MCF 10A (cell line): ENCODE measurements around the gene C20orf204. TPM values are rescaled to one million over a fixed set of nuclear protein-coding genes. Genes with fewer than 3 reads are reported as not detected.

Experiments used
- BruUV-seq: library from RNA; stranded (reverse); fragments of 400-500 nt; replicated peaks from 2 replicates; lab custom pipeline; 2021; lab: Mats Ljungman, UMichigan
- CTCF ChIA-PET: fragments of 300-600 bp; sonication (Branson Sonifier 250); formaldehyde crosslinking; extraction: SDS; loops from one replicate; lab custom pipeline; 2021; ENCODE audit warnings: antibody characterized with exemption, inconsistent platforms; lab: Yijun Ruan, JAX
- POLR2A ChIA-PET: fragments of 300-600, 350-650 bp; sonication (Branson Sonifier 250); formaldehyde crosslinking; extraction: SDS; loops from one replicate; lab custom pipeline; 2020; ENCODE audit warnings: antibody characterized with exemption, inconsistent platforms; lab: Yijun Ruan, JAX
- DNase-seq: peaks from one replicate; pipeline ENCODE4 v3.0.0-alpha.2; 2018; ENCODE audit not compliant: unreplicated experiment
- H3K27ac Mint-ChIP-seq: one replicate; pipeline ENCODE4 v1.8.0; 2022; ENCODE audit warnings: mild to moderate bottlenecking, low read depth, mixed read lengths; ENCODE audit not compliant: unreplicated experiment
- H3K27me3 Mint-ChIP-seq: one replicate; pipeline ENCODE4 v1.8.0; 2022; ENCODE audit warnings: mixed read lengths; ENCODE audit not compliant: insufficient read depth, unreplicated experiment
- H3K36me3 Mint-ChIP-seq: one replicate; pipeline ENCODE4 v1.8.0; 2022; ENCODE audit warnings: mild to moderate bottlenecking, moderate library complexity, mixed read lengths; ENCODE audit not compliant: insufficient read depth, unreplicated experiment
- H3K4me1 Mint-ChIP-seq: one replicate; pipeline ENCODE4 v1.8.0; 2022; ENCODE audit warnings: mixed read lengths; ENCODE audit not compliant: insufficient read depth, unreplicated experiment
- H3K4me3 Mint-ChIP-seq: one replicate; pipeline ENCODE4 v1.8.0; 2022; ENCODE audit warnings: mild to moderate bottlenecking, moderate library complexity, mixed read lengths; ENCODE audit not compliant: unreplicated experiment
- H3K9me3 Mint-ChIP-seq: one replicate; pipeline ENCODE4 v1.8.0; 2022; ENCODE audit warnings: mixed read lengths; ENCODE audit not compliant: unreplicated experiment
- intact Hi-C: fragments of 100-400 bp; cut with micrococcal nuclease; formaldehyde crosslinking; loops from 2 replicates; pipeline ENCODE4 v1.14.1; 2022
- total RNA-seq: library from RNA; stranded (reverse); gene quantifications from 2 replicates; pipeline ENCODE4 v1.2.3, GENCODE V29; 2022
- TF ChIP-seq, protein P1 (sequence below): fragments of 200-600 bp; IDR thresholded peaks from one replicate; pipeline ENCODE4 v1.8.0; 2022; ENCODE audit warnings: antibody characterized with exemption, mild to moderate bottlenecking; ENCODE audit not compliant: unreplicated experiment

The C20orf204 gene
- total RNA-seq, 1 experiment from 2014 or later, result 1.1 TPM

DNA sequence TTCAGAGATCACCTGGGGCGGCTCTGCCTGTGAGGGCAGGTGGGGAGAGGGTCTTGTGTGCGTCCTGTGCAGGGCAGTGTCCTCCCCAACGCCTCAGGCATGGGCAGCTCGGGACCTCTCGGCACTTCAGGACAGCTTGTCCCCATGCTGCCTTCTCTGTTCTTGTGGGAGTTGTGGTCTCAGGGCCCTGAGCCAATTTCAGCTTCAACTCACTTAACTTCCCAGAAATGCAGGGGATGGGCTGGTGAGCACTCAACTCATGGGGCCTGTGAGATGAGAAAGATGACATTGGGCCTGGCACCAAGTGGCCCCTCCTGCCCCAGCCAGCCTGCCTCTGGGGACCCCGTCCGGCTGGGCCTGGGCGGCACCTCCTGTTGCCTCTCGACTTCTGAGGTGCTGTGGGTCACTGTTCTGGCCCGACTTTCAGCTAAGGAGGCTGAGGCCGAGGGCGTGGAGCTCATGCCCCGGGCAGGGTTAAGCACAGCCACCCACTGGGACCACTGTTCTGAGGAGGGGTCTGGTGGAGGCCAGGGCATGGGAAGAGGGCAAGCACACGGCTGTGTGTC is 36.6 kb downstream of the C20orf204 start:
- Mint-ChIP-seq H3K4me1 (no peaks in the 10 kb centered on the region), H3K9me3 (no peaks in the 10 kb centered on the region), H3K27ac (no peak overlapping the region), H3K27me3 (no peaks in the 10 kb centered on the region), H3K4me3 (no peak overlapping the region), H3K36me3 (no peaks in the 10 kb centered on the region)
- DNase-seq, result no peak
- ChIA-PET CTCF (interaction anchor here (0.6 to 5.2 kb wide), 5 partner anchors 11 to 48 kb away, joined by 3 to 37 read pairs (median 3); partner anchors contain the start of gene LKAAEAR1), POLR2A (interaction anchor here (0.7 to 1.9 kb wide), 2 partner anchors 10 to 25 kb away, joined by 3 to 6 read pairs; partner anchors contain the start of gene TCEA2)
- TF ChIP-seq, protein P1, sequence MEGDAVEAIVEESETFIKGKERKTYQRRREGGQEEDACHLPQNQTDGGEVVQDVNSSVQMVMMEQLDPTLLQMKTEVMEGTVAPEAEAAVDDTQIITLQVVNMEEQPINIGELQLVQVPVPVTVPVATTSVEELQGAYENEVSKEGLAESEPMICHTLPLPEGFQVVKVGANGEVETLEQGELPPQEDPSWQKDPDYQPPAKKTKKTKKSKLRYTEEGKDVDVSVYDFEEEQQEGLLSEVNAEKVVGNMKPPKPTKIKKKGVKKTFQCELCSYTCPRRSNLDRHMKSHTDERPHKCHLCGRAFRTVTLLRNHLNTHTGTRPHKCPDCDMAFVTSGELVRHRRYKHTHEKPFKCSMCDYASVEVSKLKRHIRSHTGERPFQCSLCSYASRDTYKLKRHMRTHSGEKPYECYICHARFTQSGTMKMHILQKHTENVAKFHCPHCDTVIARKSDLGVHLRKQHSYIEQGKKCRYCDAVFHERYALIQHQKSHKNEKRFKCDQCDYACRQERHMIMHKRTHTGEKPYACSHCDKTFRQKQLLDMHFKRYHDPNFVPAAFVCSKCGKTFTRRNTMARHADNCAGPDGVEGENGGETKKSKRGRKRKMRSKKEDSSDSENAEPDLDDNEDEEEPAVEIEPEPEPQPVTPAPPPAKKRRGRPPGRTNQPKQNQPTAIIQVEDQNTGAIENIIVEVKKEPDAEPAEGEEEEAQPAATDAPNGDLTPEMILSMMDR, result no peak
- intact Hi-C loops, result no loop called here
- no TSS peak for BruUV-seq

DNA sequence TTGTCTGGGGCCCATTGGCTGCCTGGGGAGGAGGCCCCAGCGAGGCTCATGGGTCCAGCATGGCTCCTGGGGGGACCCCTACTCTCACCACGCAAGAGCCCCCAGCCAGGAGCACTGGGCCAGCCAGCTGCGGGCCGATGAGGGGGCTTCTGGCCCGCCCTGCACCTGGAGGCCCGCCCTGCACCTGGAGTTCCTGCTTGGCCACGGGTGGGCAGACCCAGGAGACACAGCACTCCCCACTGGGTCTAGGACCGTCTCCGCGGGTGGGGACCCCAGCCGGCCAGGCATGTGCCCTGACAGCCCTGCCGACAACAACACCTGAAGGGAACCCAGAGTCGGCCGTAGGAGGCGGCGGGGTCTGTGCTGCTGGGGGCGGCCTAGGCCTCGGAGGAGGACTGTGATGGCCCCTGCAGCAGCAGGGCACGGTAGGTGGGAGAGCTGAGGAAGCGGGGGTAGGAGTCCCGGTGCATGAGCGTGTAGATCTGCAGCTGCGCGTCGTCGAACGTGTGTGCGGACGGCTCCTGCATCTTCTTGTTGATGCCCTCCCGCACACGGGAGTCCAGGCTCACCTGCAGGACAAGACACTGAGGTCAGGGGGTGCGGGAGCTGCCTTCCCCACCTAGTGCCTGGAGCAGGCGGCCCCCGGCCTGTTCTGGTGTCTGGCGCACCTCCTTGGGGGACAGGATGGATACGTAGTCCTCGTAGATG is 37.6 kb downstream of the C20orf204 start:
- DNase-seq, result no peak
- H3K27me3 Mint-ChIP-seq, result no peaks in the 10 kb centered on the region
- TF ChIP-seq, protein P1, result no peak
- no peaks in the 10 kb centered on the region for H3K9me3 Mint-ChIP-seq
- no peak overlapping the region for H3K27ac Mint-ChIP-seq
- BruUV-seq, result no TSS peak
- intact Hi-C loops, result no loop called here
- peaks cover 2% of the 10 kb centered on the region for H3K4me1 Mint-ChIP-seq
- no peaks in the 10 kb centered on the region for H3K36me3 Mint-ChIP-seq
- ChIA-PET CTCF (interaction anchor here (0.6 to 1.3 kb wide), 8 partner anchors 10 to 120 kb away, joined by 3 to 8 read pairs (median 3); no protein-coding TSS in a partner anchor), POLR2A (interaction anchor here (0.7 kb wide), 1 partner anchor 26 kb away, joined by 3 read pairs; no protein-coding TSS in a partner anchor)
- H3K4me3 Mint-ChIP-seq, result no peak overlapping the region

DNA sequence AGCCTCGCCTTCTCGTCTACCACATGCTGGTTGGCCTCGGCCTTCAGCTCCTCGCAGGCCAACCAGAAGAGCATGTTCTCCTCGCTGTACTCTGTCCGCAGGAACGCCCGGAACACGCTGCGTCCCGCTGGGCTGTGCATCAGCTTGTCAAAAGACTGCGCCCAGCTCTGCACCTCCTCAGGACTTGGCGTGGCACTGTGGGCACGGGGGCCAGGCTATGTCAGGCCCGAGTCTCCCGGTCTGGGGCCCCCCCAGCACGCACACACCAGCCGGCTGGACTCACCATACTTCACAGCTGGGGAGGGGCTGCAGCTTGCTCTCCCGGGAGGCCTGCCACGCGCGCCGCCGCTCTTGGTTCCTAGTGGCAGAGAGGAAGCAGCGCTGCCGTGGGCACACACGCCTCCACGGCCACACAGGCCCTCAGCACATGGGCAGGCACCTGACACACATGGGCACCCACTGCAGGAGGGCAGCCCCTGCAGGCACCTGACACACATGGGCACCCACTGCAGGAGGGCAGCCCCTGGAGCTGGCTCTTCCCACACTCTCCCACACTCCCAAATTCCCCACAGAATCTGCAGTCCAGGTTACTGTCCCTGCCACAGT is 38.3 kb downstream of the C20orf204 start:
- ChIA-PET CTCF (interaction anchor here (0.6 to 1.3 kb wide), 7 partner anchors 9 to 119 kb away, joined by 3 to 8 read pairs (median 3); no protein-coding TSS in a partner anchor), POLR2A (no interaction called here)
- no peaks in the 10 kb centered on the region for H3K36me3 Mint-ChIP-seq
- no TSS peak for BruUV-seq
- no peaks in the 10 kb centered on the region for H3K9me3 Mint-ChIP-seq
- no peak for DNase-seq
- H3K27ac Mint-ChIP-seq, result no peak overlapping the region
- intact Hi-C loops, result no loop called here
- H3K27me3 Mint-ChIP-seq, result no peaks in the 10 kb centered on the region
- H3K4me1 Mint-ChIP-seq, result peaks cover 8% of the 10 kb centered on the region
- no peak overlapping the region for H3K4me3 Mint-ChIP-seq
- TF ChIP-seq, protein P1, result no peak

DNA sequence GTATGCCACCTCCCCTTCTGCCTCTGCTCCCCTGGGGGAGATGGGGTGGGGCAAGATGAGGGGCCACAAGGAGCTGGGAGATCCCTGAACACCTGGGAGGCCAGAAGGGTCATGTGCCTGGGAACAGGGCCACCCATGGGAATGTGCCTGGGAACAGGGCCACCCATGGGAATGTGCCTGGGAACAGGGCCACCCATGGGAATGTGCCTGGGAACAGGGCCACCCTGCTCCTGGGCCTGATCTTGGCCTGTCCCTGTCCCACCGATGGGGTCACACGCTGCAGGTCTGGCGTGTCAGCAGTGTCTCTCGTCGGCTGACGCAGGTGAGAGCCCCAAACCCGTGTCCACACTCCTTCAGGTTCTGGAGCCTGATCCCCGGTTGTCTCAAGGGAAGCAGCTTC is 39.0 kb downstream of the C20orf204 start:
- H3K36me3 Mint-ChIP-seq, result no peaks in the 10 kb centered on the region
- peaks cover 8% of the 10 kb centered on the region for H3K4me1 Mint-ChIP-seq
- ChIA-PET CTCF (interaction anchor here (0.9 to 1.0 kb wide), 2 partner anchors 21 to 538 kb away, joined by 4 read pairs; partner anchors contain the start of gene PTK6), POLR2A (interaction anchor here (0.7 kb wide), 1 partner anchor 94 kb away, joined by 5 read pairs; the partner anchor contains the start of gene PRPF6)
- no peak overlapping the region for H3K4me3 Mint-ChIP-seq
- intact Hi-C loops, result no loop called here
- H3K9me3 Mint-ChIP-seq, result no peaks in the 10 kb centered on the region
- H3K27me3 Mint-ChIP-seq, result no peaks in the 10 kb centered on the region
- DNase-seq, result no peak
- no TSS peak for BruUV-seq
- TF ChIP-seq, protein P1, result no peak
- no peak overlapping the region for H3K27ac Mint-ChIP-seq
